ENCODE measurements around the gene NUTF2. TPM values are rescaled to one million over a fixed set of nuclear protein-coding genes. Genes with fewer than 3 reads are reported as not detected.

The NUTF2 gene
- total and polyA plus RNA-seq, 2 donors (not counting 1 experiment from before 2014, with no cell fraction given) = 127 to 310 TPM

DNA sequence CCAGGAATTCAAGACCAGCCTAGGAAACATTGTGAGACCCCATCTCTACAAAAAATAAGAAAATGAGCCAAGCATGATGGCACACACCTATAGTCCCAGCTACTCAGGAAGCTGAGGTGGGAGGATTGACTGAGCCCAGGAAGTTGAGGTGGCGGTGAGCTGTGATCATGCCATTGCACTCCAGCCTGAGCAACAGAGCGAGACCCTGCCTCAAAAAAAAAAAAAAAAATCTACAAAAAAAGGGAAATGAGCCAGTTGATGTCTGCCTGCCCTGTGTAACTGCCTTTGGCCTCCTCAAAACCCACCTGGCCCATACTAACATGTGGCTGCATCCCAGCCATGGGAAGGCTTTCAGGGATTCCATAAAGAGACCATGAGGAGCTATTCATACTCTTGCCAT lies 44.9 kb upstream of the NUTF2 start:
- H3K79me2 ChIP-seq (ENCODE audit: control insufficient read depth, insufficient read depth, low read length) = peaks cover 21% of the 10 kb centered on the region
- H2AFZ ChIP-seq (ENCODE audit: low read length) = no peak overlapping the region
- no peaks in the 10 kb centered on the region for H4K20me1 ChIP-seq (ENCODE audit: control insufficient read depth, extremely low read depth, insufficient read depth, low read length)

DNA sequence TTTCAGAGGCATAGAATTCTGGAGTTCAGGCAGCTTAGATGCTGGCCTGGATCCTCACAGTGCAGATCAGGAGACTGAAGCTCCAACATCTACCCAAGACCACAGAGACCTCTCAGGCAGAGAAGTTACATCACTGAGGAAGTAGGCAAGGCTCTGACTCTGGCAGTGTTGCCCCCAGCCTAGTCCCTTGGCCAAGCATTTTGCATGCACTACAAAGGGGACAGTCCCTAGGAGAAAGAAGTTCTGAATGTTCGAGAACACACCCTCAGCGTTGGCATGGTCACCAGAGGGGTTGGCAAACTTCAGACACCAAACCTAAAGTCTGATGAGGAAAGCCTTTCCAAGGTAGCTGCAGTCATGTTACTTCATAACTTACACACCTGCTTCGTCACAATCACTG lies 42.8 kb upstream of the NUTF2 start:
- no peaks in the 10 kb centered on the region for H3K27me3 ChIP-seq (ENCODE audit: control insufficient read depth, insufficient read depth, low read length)
- no peak overlapping the region for H2AFZ ChIP-seq (ENCODE audit: low read length)
- H3K27ac ChIP-seq (ENCODE audit: insufficient read depth, low read length) = no peak overlapping the region
- no peaks in the 10 kb centered on the region for H4K20me1 ChIP-seq (ENCODE audit: control insufficient read depth, extremely low read depth, insufficient read depth, low read length)
- DNase-seq (ENCODE audit: low read depth in 2 of 2) = no peak
- H3K4me1 ChIP-seq (ENCODE audit: control insufficient read depth, extremely low read depth, insufficient read depth, low read length) = peaks cover 6% of the 10 kb centered on the region
- no peak overlapping the region for H3K9ac ChIP-seq (ENCODE audit: insufficient read depth, low read length)
- H3K79me2 ChIP-seq (ENCODE audit: control insufficient read depth, insufficient read depth, low read length) = peaks cover 21% of the 10 kb centered on the region
- no peaks in the 10 kb centered on the region for H3K9me3 ChIP-seq (ENCODE audit: control insufficient read depth, insufficient read depth, low read depth, low read length)
- peaks cover 2% of the 10 kb centered on the region for H3K36me3 ChIP-seq (ENCODE audit: control insufficient read depth, insufficient read depth, low read length)
- H3K4me3 ChIP-seq (replicated peaks in 1 of 4; ENCODE audit: control extremely low read depth in 1 of 4, insufficient read depth in 1 of 4, low read depth in 3 of 4, low read length in 4 of 4) = no peak overlapping the region
- no peak overlapping the region for H3K4me2 ChIP-seq (ENCODE audit: extremely low read depth, insufficient read depth, low read length)
- no peak for TF ChIP-seq EZH2 (IDR thresholded peaks at IDR 0.05; ENCODE audit: low read length, missing control alignments)
- TF ChIP-seq, protein P1, sequence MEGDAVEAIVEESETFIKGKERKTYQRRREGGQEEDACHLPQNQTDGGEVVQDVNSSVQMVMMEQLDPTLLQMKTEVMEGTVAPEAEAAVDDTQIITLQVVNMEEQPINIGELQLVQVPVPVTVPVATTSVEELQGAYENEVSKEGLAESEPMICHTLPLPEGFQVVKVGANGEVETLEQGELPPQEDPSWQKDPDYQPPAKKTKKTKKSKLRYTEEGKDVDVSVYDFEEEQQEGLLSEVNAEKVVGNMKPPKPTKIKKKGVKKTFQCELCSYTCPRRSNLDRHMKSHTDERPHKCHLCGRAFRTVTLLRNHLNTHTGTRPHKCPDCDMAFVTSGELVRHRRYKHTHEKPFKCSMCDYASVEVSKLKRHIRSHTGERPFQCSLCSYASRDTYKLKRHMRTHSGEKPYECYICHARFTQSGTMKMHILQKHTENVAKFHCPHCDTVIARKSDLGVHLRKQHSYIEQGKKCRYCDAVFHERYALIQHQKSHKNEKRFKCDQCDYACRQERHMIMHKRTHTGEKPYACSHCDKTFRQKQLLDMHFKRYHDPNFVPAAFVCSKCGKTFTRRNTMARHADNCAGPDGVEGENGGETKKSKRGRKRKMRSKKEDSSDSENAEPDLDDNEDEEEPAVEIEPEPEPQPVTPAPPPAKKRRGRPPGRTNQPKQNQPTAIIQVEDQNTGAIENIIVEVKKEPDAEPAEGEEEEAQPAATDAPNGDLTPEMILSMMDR (conservative IDR thresholded peaks at IDR 0.05 in 1 of 2, IDR thresholded peaks at IDR 0.05 in 1 of 2; ENCODE audit: low read depth in 1 of 2, low read length in 2 of 2) = no peak

More for the DNA sequence above, 44.9 kb upstream of the NUTF2 start:
- no peaks in the 10 kb centered on the region for H3K9me3 ChIP-seq (ENCODE audit: control insufficient read depth, insufficient read depth, low read depth, low read length)
- no peak overlapping the region for H3K27ac ChIP-seq (ENCODE audit: insufficient read depth, low read length)
- peaks cover 6% of the 10 kb centered on the region for H3K4me1 ChIP-seq (ENCODE audit: control insufficient read depth, extremely low read depth, insufficient read depth, low read length)
- no peak overlapping the region for H3K4me2 ChIP-seq (ENCODE audit: extremely low read depth, insufficient read depth, low read length)
- no peak overlapping the region for H3K9ac ChIP-seq (ENCODE audit: insufficient read depth, low read length)
- H3K4me3 ChIP-seq (replicated peaks in 1 of 4; ENCODE audit: control extremely low read depth in 1 of 4, insufficient read depth in 1 of 4, low read depth in 3 of 4, low read length in 4 of 4) = no peak overlapping the region
- TF ChIP-seq, protein P1 (conservative IDR thresholded peaks at IDR 0.05 in 1 of 2, IDR thresholded peaks at IDR 0.05 in 1 of 2; ENCODE audit: low read depth in 1 of 2, low read length in 2 of 2) = no peak
- no peak for TF ChIP-seq EZH2 (IDR thresholded peaks at IDR 0.05; ENCODE audit: low read length, missing control alignments)
- peaks cover 2% of the 10 kb centered on the region for H3K36me3 ChIP-seq (ENCODE audit: control insufficient read depth, insufficient read depth, low read length)
- no peak for DNase-seq (ENCODE audit: low read depth in 2 of 2)
- no peaks in the 10 kb centered on the region for H3K27me3 ChIP-seq (ENCODE audit: control insufficient read depth, insufficient read depth, low read length)

DNA sequence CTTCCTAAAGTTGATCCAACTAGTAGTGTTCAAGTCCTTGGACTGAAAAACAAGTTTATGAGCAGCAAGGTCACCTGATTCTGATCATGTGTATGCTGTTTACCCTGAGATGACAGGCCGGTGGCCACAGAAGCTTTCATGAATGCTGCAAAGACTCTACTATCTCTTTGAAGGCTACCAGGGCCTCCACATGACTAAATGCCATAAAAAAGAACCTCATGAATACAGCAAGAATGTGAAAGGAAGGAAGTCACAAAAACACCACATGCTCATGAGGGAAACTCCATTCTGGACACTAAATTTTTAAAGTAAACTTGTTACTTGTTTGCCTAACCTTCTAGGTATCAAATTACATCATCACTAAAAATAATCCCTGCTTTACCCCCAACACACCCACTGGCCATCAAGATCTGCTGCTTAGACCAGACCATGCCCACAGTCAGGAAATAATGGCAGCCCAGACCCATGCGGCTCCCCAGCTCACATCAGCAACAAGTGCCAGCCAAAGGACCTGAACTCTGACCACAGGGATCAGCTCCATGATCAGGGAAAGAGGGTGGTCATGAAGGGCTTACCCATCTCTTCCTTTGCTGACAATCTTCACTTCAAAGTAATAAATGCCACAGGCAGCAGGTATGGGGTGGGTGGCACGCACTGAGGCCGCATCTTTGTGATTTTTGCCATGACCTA lies 41.7 kb upstream of the NUTF2 start:
- no peak for DNase-seq (ENCODE audit: low read depth in 2 of 2)
- peaks cover 21% of the 10 kb centered on the region for H3K79me2 ChIP-seq (ENCODE audit: control insufficient read depth, insufficient read depth, low read length)
- no peak overlapping the region for H3K9ac ChIP-seq (ENCODE audit: insufficient read depth, low read length)

More for the DNA sequence above, 41.7 kb upstream of the NUTF2 start:
- no peak overlapping the region for H3K27ac ChIP-seq (ENCODE audit: insufficient read depth, low read length)
- H3K27me3 ChIP-seq (ENCODE audit: control insufficient read depth, insufficient read depth, low read length) = no peaks in the 10 kb centered on the region
- H3K9me3 ChIP-seq (ENCODE audit: control insufficient read depth, insufficient read depth, low read depth, low read length) = no peaks in the 10 kb centered on the region
- TF ChIP-seq EZH2 (IDR thresholded peaks at IDR 0.05; ENCODE audit: low read length, missing control alignments) = no peak
- TF ChIP-seq, protein P1 (conservative IDR thresholded peaks at IDR 0.05 in 1 of 2, IDR thresholded peaks at IDR 0.05 in 1 of 2; ENCODE audit: low read depth in 1 of 2, low read length in 2 of 2) = no peak
- H2AFZ ChIP-seq (ENCODE audit: low read length) = no peak overlapping the region
- peaks cover 6% of the 10 kb centered on the region for H3K4me1 ChIP-seq (ENCODE audit: control insufficient read depth, extremely low read depth, insufficient read depth, low read length)
- peaks cover 2% of the 10 kb centered on the region for H3K36me3 ChIP-seq (ENCODE audit: control insufficient read depth, insufficient read depth, low read length)
- peak overlapping the region; percentile 91 to 99 (median 92) for H3K4me3 ChIP-seq (replicated peaks in 1 of 4; ENCODE audit: control extremely low read depth in 1 of 4, insufficient read depth in 1 of 4, low read depth in 3 of 4, low read length in 4 of 4)
- H3K4me2 ChIP-seq (ENCODE audit: extremely low read depth, insufficient read depth, low read length) = peak overlapping the region; percentile 94
- H4K20me1 ChIP-seq (ENCODE audit: control insufficient read depth, extremely low read depth, insufficient read depth, low read length) = no peaks in the 10 kb centered on the region

Data from fibroblast of lung (primary cell).